Measurements from ENCODE around the gene ADRA2C.

The ADRA2C gene

DNA sequence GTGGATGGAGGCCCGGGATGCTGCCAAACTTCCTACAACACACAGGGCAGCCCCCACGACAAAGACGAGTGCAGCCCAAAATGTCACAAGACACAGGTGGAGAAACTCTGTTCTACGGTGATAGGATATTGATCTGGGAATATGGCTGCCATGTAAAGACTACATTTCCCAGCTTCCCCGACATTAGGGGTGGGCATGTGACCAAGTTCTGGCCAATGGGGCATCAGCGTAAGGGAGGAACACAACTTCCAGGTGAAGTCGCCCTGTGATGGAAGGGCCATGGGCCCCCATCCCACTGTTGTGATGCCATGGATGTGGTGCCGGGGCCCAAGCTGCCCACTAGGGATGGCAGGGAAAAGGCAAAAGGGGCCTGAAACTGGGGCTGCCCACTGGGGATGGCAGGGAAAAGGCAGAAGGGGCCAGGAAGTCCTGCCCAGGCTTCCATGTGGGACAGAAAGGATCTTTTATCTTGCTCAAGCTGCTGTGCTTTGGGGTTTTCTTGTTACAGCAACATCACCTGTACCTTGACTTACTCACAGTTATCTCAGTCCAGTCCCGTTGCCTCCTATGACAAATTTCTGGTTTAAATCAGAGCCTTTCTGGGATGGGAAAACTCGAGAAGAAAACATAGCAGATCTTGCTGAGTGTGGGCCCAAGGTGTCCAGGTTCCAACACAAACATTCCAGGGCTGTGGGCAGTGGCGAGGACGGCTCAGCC lies 9.7 kb upstream of the ADRA2C start:
- no peak for DNase-seq (ENCODE audit: low read depth, low spot score)
- no peak overlapping the region for H3K27ac ChIP-seq

DNA sequence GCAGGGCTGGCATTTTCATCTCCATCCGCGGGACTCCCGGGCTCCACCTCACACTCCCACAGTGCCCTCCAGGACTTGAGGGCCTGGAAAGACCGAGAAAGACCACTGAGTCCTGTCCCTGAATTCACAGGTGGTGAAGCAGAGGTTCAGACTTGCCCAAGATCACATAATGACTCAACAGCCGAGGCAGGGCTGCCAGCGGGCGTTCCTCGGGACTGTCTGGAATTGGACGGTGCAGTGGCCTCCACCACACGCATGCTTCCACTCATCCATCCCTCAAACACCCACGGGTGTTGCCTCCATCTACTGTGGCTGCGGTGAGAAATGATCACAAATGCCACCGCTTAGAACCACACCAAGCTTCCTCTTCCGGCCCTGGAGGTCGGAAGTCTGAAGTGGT lies 6.9 kb upstream of the ADRA2C start:
- no peak overlapping the region for H3K27ac ChIP-seq

DNA sequence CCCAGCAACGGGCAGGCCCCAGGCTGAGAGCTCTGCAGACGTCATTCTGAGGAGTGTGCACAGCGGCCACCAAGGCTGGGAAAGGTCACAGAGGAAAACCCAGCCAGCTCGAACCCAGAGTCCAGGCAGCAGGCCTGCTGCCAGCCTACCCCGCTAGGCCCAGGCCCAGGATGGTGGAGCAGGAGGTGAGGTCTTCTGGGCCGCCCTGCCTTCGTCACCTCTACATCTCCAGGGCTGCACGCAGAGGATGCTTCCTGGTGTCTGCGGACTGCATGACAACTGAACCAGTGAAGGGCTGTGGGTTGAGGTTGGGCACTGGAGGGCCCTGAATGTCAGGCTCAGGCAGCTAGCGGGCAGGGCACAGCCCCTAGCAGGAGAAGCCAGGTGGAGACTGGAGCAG lies 5.8 kb upstream of the ADRA2C start:
- DNase-seq (ENCODE audit: low read depth, low spot score) = no peak
- H3K27ac ChIP-seq = no peak overlapping the region

More for the DNA sequence above, 6.9 kb upstream of the ADRA2C start:
- DNase-seq (ENCODE audit: low read depth, low spot score) = no peak

DNA sequence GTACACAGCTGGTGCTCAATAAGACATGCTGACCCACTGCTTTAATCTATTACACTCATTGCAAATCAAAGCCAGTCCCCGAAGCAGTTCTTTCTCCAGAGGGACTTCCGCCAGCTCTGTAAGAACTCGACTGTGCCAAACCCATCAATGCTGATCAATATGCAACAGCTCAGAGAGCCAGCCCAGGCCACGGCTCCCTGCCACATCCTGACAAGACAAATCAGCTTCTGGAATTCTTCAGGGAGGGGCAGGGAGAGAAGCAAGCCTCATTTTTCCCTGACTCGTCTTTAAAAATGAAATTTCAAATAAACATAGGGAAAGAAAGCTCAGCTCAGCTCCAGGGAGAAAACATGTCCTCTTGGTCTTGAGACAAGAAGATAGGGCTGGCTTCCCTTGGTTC lies 5.3 kb upstream of the ADRA2C start:
- H3K27ac ChIP-seq = no peak overlapping the region
- DNase-seq (ENCODE audit: low read depth, low spot score) = no peak

DNA sequence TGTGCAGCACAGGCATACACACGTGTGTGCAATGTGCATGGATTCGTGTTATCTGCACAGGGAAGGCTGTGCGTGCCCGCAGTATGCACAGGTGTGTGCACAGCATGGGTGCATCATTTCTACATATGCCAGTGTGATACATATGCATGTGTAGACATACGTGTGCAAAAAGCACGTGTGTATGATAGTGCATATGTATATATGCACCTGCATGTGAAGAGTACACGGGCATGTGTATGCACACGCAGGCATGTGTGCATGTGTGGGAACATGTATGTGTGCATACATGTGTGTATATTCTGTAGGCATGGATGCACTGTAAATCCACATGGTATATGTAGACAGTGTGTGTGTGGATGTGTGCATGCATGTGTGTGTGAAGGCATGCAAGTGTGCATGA lies 3.9 kb upstream of the ADRA2C start:
- no peak overlapping the region for H3K27ac ChIP-seq
- DNase-seq (ENCODE audit: low read depth, low spot score) = no peak

- DNase-seq (ENCODE audit: low read depth, low spot score) = no peak
- no peak overlapping the region for H3K27ac ChIP-seq
Measured at GRCh38 chr4:3762753-3763549, 3.2 kb upstream of the ADRA2C start.

- H3K27ac ChIP-seq = no peak overlapping the region
- no peak for DNase-seq (ENCODE audit: low read depth, low spot score)
Measured at GRCh38 chr4:3765271-3766035, 732 bp upstream of the ADRA2C start.

DNA sequence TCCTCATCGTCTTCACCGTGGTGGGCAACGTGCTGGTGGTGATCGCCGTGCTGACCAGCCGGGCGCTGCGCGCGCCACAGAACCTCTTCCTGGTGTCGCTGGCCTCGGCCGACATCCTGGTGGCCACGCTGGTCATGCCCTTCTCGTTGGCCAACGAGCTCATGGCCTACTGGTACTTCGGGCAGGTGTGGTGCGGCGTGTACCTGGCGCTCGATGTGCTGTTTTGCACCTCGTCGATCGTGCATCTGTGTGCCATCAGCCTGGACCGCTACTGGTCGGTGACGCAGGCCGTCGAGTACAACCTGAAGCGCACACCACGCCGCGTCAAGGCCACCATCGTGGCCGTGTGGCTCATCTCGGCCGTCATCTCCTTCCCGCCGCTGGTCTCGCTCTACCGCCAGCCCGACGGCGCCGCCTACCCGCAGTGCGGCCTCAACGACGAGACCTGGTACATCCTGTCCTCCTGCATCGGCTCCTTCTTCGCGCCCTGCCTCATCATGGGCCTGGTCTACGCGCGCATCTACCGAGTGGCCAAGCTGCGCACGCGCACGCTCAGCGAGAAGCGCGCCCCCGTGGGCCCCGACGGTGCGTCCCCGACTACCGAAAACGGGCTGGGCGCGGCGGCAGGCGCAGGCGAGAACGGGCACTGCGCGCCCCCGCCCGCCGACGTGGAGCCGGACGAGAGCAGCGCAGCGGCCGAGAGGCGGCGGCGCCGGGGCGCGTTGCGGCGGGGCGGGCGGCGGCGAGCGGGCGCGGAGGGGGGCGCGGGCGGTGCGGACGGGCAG lies 792 bp downstream of the ADRA2C start:
- H3K27ac ChIP-seq = no peak overlapping the region
- no peak for DNase-seq (ENCODE audit: low read depth, low spot score)

DNA sequence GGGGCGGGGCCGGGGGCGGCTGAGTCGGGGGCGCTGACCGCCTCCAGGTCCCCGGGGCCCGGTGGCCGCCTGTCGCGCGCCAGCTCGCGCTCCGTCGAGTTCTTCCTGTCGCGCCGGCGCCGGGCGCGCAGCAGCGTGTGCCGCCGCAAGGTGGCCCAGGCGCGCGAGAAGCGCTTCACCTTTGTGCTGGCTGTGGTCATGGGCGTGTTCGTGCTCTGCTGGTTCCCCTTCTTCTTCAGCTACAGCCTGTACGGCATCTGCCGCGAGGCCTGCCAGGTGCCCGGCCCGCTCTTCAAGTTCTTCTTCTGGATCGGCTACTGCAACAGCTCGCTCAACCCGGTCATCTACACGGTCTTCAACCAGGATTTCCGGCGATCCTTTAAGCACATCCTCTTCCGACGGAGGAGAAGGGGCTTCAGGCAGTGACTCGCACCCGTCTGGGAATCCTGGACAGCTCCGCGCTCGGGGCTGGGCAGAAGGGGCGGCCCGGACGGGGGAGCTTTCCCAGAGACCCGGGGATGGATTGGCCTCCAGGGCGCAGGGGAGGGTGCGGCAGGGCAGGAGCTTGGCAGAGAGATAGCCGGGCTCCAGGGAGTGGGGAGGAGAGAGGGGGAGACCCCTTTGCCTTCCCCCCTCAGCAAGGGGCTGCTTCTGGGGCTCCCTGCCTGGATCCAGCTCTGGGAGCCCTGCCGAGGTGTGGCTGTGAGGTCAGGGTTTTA lies 1.5 kb downstream of the ADRA2C start:
- DNase-seq (ENCODE audit: low read depth, low spot score) = no peak
- H3K27ac ChIP-seq = no peak overlapping the region

DNA sequence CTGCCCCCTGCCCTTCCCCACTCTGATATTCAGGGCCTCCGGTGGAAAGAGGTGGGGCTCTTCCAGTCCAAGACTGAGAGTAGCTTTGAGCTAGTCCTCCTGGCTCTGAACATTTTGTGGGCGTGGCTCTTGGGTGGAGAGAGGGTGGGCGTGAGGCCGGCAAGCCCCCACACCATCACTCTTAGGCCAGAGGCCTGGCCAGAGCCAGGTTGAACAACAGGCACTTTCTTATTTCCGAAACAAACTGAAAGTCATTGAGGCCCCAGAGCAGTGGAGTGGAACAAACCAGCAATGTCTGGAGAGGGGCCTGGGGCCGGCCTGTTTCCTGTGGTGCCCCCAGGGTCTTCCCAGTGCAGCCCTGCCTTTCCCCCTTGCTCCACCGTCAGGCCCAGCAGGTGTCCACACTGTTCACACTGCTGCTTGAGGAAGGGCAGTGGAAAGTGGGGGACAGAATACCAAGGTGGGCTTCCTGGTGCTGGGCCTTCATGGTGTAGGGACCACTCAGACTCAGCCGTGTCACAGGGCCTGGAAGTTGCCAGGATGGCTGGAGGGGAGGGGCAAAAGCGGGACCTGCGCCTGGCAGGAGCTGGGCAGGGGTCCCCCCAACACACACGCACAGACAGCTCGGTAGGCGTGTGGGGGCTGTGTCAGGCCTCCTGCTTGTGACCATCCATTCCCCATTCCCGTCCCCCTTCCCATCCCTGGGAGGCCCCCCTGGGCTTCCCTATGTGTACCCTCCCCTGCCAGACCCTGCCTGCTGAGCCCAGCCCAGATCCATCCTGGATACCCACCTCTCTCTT lies 2.9 kb downstream of the ADRA2C start:
- DNase-seq (ENCODE audit: low read depth, low spot score) = no peak
- H3K27ac ChIP-seq = no peak overlapping the region

- no peak for DNase-seq (ENCODE audit: low read depth, low spot score)
- no peak overlapping the region for H3K27ac ChIP-seq
Measured at GRCh38 chr4:3769642-3770184, 3.5 kb downstream of the ADRA2C start.

DNA sequence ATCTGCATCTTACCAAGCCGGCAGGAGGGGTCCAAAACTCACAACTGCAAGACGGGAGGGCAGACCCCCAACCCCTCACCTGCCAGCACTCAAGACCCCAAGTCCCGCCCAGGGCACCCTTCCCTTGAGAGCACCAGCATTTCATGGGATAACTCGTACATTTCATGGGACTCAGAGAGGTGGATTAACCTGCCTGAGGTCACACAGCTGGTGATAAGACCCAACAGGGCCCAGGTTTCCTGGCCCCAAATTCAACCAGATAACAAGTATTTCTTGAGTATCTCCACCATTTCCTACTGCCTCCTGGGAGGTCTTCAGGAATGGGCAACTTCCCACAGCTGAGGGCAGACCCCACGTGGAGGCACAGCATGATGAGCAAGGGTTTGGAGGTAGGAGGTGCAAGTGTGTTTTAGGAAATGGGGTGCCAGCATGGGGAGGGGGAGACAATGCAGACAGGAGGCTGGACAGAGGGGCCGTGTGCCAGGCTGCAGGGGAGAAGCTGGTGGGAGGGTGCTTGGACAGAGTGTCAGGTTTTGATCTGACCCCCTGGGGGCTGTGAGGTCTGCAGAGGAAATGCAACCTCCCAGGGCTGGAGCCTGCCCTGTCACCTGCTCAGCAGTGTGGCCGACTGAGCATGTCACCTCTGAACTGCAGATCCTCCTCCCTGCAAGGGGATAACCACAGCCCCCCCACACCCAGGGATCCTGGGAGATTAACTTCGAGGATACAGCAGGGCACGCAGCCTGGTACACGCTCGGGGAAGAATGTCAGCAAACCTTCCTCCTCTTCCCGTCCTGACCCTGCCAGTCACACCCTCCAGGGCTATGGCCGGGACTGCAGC lies 4.4 kb downstream of the ADRA2C start:
- H3K27ac ChIP-seq = no peak overlapping the region
- DNase-seq (ENCODE audit: low read depth, low spot score) = no peak

DNA sequence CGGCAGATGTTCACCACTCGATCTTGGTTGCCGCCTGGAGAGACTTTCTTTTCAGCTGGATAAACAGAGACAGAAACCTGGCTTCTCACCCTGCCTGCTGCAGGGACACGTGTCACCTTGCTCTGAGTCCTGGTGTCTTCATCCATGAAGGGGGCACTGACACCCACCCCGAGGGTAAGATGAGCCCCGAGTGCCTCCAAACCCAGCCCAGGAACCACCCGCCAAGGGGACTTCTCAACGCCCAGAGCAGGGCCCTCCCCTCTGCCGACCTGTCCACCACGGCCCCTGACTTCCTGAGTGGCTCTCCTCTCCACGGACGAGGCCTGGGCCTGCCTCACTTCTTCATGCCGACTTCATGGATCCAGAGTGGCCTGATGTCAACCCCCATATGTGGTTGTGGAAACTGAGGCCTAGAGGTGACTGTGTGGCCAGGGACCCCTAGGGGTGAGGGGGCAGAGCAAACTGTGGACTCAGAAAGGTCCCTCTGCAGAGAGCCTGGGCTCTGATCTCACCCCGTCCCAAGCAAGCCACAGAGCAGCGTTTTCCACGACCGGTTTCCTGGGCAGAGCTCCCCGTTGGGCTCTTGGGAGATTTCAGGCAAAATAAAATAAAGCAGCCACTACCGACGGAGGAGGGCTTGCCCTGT lies 5.1 kb downstream of the ADRA2C start:
- no peak for DNase-seq (ENCODE audit: low read depth, low spot score)
- H3K27ac ChIP-seq = no peak overlapping the region

- H3K27ac ChIP-seq = no peak overlapping the region
- no peak for DNase-seq (ENCODE audit: low read depth, low spot score)
Measured at GRCh38 chr4:3771939-3772495, 5.8 kb downstream of the ADRA2C start.

DNA sequence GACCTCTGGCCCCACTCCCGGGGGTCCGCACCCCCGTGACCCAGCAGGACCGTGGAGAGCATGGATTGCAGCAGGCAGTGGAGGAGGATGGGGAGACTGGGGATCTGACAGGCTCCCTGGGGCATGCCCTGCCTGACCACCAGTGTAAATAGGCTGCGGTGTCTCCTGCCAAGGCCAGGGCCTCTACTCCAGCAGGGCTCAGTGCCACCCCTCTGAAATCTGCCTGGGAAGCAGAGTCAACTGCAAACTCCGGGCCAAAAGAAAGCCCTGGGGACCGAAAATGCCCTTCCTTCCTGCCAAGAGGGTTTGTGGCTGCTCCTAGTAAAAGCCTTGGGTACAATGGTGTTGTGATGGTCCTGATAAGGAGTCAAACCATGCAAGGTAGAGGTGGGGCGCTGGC lies 6.4 kb downstream of the ADRA2C start:
- no peak overlapping the region for H3K27ac ChIP-seq
- DNase-seq (ENCODE audit: low read depth, low spot score) = no peak

- no peak for DNase-seq (ENCODE audit: low read depth, low spot score)
- H3K27ac ChIP-seq = no peak overlapping the region
Measured at GRCh38 chr4:3773552-3774001, 7.4 kb downstream of the ADRA2C start.

Data from epithelial cell of prostate (primary cell).